GM19467 (cell line): ENCODE measurements around the gene GCLC.
"Not testable (repeated sequence)": the region's sequence is repeated elsewhere in the genome, so short reads cannot be mapped to it uniquely, and the experiment has no call there.

Source experiments
- ATAC-seq: cut with Tn5 transposase; IDR thresholded peaks from one replicate; pipeline ENCODE4 v1.9.1; 2021; ENCODE audit warnings: mild to moderate bottlenecking, moderate library complexity; ENCODE audit not compliant: unreplicated experiment

Gene GCLC

GRCh38 chr6:53495506-53496499, 49.1 kb downstream of the GCLC start:
- ATAC-seq: no peak

- no peak for ATAC-seq
Observed at GRCh38 chr6:53494076-53494475, 50.8 kb downstream of the GCLC start.

- ATAC-seq: no peak
Observed at GRCh38 chr6:53493635-53494025, 51.3 kb downstream of the GCLC start.

GRCh38 chr6:53492860-53493634, 51.9 kb downstream of the GCLC start:
- no peak for ATAC-seq

GRCh38 chr6:53487080-53487479, 57.8 kb downstream of the GCLC start:
- no peak for ATAC-seq

- no peak for ATAC-seq
Observed at GRCh38 chr6:53486679-53487078, 58.2 kb downstream of the GCLC start.

- no peak for ATAC-seq
Observed at GRCh38 chr6:53484476-53485280, 60.2 kb downstream of the GCLC start.

GRCh38 chr6:53483423-53484353, 61.2 kb downstream of the GCLC start:
- no peak for ATAC-seq

GRCh38 chr6:53481323-53481722, 63.6 kb downstream of the GCLC start:
- ATAC-seq: no peak

- ATAC-seq: not testable (repeated sequence)
Observed at GRCh38 chr6:53480774-53481173, 64.1 kb downstream of the GCLC start.

- no peak for ATAC-seq
Observed at GRCh38 chr6:53479871-53480270, 65.0 kb downstream of the GCLC start.

- no peak for ATAC-seq
Observed at GRCh38 chr6:53476964-53477363, 67.9 kb downstream of the GCLC start.

GRCh38 chr6:53474010-53474409, 70.9 kb downstream of the GCLC start:
- no peak for ATAC-seq

GRCh38 chr6:53469163-53469562, 75.7 kb downstream of the GCLC start:
- ATAC-seq: no peak

- ATAC-seq: no peak
Observed at GRCh38 chr6:53466257-53466656, 78.6 kb downstream of the GCLC start.

GRCh38 chr6:53465732-53466131, 79.2 kb downstream of the GCLC start:
- ATAC-seq: no peak

GRCh38 chr6:53464927-53465460, 79.9 kb downstream of the GCLC start:
- ATAC-seq: no peak

- no peak for ATAC-seq
Observed at GRCh38 chr6:53464483-53464882, 80.4 kb downstream of the GCLC start.

GRCh38 chr6:53461696-53462095, 83.2 kb downstream of the GCLC start:
- peak; percentile 17 for ATAC-seq
